HepG2 (cell line): ENCODE measurements around the gene KIF22. TPM values are rescaled to one million over a fixed set of nuclear protein-coding genes. Genes with fewer than 3 reads are reported as not detected.

Source experiments
- ISL2 ChIP-seq: sonication (generic); formaldehyde crosslinking; IDR thresholded peaks from 2 replicates; pipeline ENCODE4 v1.5.0; 2020; ENCODE audit warnings: missing genetic modification reagents
- KMT2A ChIP-seq: sonication (generic); formaldehyde crosslinking; IDR thresholded peaks from 2 replicates; pipeline ENCODE4 v1.4.0; 2020; ENCODE audit warnings: missing genetic modification reagents
- ZNF670 ChIP-seq: sonication (generic); formaldehyde crosslinking; IDR thresholded peaks from 2 replicates; pipeline ENCODE4 v1.8.0; 2022; ENCODE audit warnings: mild to moderate bottlenecking, missing genetic modification reagents, borderline replicate concordance
- polyA plus RNA-seq, 8 experiments: library from polyadenylated mRNA; depleted of rRNA in 3 of 8; stranded (reverse) in 7 of 8; unstranded in 1 of 8; fragments of >200 nt; fragmentation: Illumina TruSeq in 4 of 8; extraction: Trizol in 4 of 8; gene quantifications; 2 replicates each; pipeline versions ENCODE4 v1.2.1 to v1.2.3, GENCODE V29; 2011 to 2016; ENCODE audit warnings: low read depth in 4 of 8, missing spikeins in 1 of 8, mixed read lengths in 1 of 8; ENCODE audit not compliant: insufficient read depth in 1 of 8
- total RNA-seq, 5 experiments: library from RNA; depleted of rRNA; stranded (reverse); fragments of >200 nt; fragmentation: Illumina TruSeq; extraction: Trizol; gene quantifications; 2 replicates each; pipeline ENCODE4 v1.2.3, GENCODE V29; 2016; ENCODE audit warnings: low read depth in 1 of 5
- TF ChIP-seq, protein P1 (sequence below): sonication (generic); formaldehyde crosslinking; IDR thresholded peaks from 2 replicates; pipeline ENCODE4 v1.9.0; 2021; ENCODE audit warnings: missing genetic modification reagents, borderline replicate concordance
- TF ChIP-seq, protein P2 (sequence below): sonication (generic); formaldehyde crosslinking; IDR thresholded peaks from 2 replicates; pipeline ENCODE4 v1.4.0; 2020; ENCODE audit warnings: mild to moderate bottlenecking, missing genetic modification reagents
- TF ChIP-seq, protein P3 (sequence below): sonication (generic); formaldehyde crosslinking; IDR thresholded peaks from 2 replicates; pipeline ENCODE4 v1.8.0; 2022; ENCODE audit warnings: mild to moderate bottlenecking, missing genetic modification reagents, moderate library complexity
- TF ChIP-seq, protein P4 (sequence below): sonication (generic); formaldehyde crosslinking; IDR thresholded peaks from 2 replicates; pipeline ENCODE4 v1.8.0; 2022; ENCODE audit warnings: low read depth, missing genetic modification reagents
- TF ChIP-seq, protein P5 (sequence below): sonication (generic); formaldehyde crosslinking; conservative IDR thresholded peaks from 2 replicates; pipeline ENCODE4 v1.8.0; 2022; ENCODE audit warnings: low read depth, missing genetic modification reagents
- TF ChIP-seq, protein P6 (sequence below): sonication (generic); formaldehyde crosslinking; IDR thresholded peaks from 2 replicates; pipeline ENCODE4 v1.8.1; 2023; ENCODE audit warnings: mild to moderate bottlenecking, missing genetic modification reagents
- TF ChIP-seq, protein P7 (sequence below): sonication (generic); formaldehyde crosslinking; IDR thresholded peaks from one replicate; pipeline ENCODE4 v1.5.1; 2020; ENCODE audit warnings: mild to moderate bottlenecking, missing genetic modification reagents; ENCODE audit errors: not compliant biosample characterization

The KIF22 gene
- total and polyA plus RNA-seq, 2 of the 13 experiments (the other 11 are each of a cell fraction or from before 2014, with no cell fraction given) = 95.8 to 118 TPM

DNA sequence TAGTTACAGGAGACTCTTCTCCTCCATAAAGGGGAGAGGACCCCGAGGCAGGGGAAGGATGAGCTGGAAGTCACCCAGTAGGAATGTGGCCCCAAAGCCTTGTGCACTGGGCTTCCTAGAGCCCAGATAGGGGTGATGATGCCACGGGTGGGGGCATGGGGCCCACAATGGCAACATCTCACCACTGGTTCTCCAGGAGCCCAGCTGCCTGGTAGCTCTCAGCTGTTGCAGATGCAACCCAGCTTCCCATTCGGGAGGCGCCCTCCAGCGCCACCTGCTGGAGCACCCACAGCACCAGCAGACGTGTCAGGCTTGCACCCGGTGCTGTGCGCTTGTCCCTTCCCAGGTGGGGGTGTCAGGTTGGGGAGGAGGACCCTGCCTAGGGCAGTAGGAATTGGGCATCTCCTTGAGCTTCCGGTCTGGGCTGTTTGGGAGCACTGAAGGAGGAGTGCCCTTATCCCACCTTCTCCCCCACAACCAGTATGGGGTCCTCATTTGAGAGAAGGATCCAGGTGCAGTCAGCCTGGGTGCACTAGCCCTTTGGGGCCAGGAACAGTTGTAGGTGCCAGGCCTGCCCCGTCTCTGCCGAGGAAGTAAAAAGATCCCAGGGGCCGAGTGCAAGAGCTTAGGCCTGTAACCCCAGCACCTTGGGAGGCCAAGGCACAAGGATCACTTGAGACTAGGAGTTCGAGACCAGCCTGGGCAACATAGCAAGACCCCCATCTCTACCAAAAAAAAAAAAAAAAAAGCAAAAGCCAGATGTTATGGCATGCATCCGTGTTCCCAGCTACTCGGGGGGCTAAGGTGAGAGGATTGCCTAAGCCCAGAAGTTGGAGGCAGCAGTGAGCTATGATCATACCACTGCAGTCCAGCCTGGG is 58.1 kb downstream of the KIF22 start (continued):
- TF ChIP-seq, protein P1, sequence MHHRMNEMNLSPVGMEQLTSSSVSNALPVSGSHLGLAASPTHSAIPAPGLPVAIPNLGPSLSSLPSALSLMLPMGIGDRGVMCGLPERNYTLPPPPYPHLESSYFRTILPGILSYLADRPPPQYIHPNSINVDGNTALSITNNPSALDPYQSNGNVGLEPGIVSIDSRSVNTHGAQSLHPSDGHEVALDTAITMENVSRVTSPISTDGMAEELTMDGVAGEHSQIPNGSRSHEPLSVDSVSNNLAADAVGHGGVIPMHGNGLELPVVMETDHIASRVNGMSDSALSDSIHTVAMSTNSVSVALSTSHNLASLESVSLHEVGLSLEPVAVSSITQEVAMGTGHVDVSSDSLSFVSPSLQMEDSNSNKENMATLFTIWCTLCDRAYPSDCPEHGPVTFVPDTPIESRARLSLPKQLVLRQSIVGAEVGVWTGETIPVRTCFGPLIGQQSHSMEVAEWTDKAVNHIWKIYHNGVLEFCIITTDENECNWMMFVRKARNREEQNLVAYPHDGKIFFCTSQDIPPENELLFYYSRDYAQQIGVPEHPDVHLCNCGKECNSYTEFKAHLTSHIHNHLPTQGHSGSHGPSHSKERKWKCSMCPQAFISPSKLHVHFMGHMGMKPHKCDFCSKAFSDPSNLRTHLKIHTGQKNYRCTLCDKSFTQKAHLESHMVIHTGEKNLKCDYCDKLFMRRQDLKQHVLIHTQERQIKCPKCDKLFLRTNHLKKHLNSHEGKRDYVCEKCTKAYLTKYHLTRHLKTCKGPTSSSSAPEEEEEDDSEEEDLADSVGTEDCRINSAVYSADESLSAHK (CRISPR knock-in tag) = no peak
- no peak for TF ChIP-seq ZNF670
- TF ChIP-seq ISL2 (CRISPR knock-in tag) = no peak
- TF ChIP-seq, protein P2, sequence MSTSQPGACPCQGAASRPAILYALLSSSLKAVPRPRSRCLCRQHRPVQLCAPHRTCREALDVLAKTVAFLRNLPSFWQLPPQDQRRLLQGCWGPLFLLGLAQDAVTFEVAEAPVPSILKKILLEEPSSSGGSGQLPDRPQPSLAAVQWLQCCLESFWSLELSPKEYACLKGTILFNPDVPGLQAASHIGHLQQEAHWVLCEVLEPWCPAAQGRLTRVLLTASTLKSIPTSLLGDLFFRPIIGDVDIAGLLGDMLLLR (CRISPR knock-in tag) = no peak
- TF ChIP-seq, protein P3, sequence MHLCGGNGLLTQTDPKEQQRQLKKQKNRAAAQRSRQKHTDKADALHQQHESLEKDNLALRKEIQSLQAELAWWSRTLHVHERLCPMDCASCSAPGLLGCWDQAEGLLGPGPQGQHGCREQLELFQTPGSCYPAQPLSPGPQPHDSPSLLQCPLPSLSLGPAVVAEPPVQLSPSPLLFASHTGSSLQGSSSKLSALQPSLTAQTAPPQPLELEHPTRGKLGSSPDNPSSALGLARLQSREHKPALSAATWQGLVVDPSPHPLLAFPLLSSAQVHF (CRISPR knock-in tag) = no peak
- TF ChIP-seq, protein P4, sequence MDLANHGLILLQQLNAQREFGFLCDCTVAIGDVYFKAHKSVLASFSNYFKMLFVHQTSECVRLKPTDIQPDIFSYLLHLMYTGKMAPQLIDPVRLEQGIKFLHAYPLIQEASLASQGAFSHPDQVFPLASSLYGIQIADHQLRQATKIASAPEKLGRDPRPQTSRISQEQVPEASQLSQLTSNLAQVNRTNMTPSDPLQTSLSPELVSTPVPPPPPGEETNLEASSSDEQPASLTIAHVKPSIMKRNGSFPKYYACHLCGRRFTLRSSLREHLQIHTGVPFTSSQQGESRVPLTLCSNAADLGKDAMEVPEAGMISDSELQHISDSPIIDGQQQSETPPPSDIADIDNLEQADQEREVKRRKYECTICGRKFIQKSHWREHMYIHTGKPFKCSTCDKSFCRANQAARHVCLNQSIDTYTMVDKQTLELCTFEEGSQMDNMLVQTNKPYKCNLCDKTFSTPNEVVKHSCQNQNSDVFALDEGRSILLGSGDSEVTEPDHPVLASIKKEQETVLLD = no peak
- TF ChIP-seq KMT2A = no peak
- TF ChIP-seq, protein P5, sequence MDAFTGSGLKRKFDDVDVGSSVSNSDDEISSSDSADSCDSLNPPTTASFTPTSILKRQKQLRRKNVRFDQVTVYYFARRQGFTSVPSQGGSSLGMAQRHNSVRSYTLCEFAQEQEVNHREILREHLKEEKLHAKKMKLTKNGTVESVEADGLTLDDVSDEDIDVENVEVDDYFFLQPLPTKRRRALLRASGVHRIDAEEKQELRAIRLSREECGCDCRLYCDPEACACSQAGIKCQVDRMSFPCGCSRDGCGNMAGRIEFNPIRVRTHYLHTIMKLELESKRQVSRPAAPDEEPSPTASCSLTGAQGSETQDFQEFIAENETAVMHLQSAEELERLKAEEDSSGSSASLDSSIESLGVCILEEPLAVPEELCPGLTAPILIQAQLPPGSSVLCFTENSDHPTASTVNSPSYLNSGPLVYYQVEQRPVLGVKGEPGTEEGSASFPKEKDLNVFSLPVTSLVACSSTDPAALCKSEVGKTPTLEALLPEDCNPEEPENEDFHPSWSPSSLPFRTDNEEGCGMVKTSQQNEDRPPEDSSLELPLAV (CRISPR knock-in tag) = no peak
- TF ChIP-seq, protein P6, sequence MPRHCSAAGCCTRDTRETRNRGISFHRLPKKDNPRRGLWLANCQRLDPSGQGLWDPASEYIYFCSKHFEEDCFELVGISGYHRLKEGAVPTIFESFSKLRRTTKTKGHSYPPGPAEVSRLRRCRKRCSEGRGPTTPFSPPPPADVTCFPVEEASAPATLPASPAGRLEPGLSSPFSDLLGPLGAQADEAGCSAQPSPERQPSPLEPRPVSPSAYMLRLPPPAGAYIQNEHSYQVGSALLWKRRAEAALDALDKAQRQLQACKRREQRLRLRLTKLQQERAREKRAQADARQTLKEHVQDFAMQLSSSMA (CRISPR knock-in tag) = no peak
- TF ChIP-seq, protein P7, sequence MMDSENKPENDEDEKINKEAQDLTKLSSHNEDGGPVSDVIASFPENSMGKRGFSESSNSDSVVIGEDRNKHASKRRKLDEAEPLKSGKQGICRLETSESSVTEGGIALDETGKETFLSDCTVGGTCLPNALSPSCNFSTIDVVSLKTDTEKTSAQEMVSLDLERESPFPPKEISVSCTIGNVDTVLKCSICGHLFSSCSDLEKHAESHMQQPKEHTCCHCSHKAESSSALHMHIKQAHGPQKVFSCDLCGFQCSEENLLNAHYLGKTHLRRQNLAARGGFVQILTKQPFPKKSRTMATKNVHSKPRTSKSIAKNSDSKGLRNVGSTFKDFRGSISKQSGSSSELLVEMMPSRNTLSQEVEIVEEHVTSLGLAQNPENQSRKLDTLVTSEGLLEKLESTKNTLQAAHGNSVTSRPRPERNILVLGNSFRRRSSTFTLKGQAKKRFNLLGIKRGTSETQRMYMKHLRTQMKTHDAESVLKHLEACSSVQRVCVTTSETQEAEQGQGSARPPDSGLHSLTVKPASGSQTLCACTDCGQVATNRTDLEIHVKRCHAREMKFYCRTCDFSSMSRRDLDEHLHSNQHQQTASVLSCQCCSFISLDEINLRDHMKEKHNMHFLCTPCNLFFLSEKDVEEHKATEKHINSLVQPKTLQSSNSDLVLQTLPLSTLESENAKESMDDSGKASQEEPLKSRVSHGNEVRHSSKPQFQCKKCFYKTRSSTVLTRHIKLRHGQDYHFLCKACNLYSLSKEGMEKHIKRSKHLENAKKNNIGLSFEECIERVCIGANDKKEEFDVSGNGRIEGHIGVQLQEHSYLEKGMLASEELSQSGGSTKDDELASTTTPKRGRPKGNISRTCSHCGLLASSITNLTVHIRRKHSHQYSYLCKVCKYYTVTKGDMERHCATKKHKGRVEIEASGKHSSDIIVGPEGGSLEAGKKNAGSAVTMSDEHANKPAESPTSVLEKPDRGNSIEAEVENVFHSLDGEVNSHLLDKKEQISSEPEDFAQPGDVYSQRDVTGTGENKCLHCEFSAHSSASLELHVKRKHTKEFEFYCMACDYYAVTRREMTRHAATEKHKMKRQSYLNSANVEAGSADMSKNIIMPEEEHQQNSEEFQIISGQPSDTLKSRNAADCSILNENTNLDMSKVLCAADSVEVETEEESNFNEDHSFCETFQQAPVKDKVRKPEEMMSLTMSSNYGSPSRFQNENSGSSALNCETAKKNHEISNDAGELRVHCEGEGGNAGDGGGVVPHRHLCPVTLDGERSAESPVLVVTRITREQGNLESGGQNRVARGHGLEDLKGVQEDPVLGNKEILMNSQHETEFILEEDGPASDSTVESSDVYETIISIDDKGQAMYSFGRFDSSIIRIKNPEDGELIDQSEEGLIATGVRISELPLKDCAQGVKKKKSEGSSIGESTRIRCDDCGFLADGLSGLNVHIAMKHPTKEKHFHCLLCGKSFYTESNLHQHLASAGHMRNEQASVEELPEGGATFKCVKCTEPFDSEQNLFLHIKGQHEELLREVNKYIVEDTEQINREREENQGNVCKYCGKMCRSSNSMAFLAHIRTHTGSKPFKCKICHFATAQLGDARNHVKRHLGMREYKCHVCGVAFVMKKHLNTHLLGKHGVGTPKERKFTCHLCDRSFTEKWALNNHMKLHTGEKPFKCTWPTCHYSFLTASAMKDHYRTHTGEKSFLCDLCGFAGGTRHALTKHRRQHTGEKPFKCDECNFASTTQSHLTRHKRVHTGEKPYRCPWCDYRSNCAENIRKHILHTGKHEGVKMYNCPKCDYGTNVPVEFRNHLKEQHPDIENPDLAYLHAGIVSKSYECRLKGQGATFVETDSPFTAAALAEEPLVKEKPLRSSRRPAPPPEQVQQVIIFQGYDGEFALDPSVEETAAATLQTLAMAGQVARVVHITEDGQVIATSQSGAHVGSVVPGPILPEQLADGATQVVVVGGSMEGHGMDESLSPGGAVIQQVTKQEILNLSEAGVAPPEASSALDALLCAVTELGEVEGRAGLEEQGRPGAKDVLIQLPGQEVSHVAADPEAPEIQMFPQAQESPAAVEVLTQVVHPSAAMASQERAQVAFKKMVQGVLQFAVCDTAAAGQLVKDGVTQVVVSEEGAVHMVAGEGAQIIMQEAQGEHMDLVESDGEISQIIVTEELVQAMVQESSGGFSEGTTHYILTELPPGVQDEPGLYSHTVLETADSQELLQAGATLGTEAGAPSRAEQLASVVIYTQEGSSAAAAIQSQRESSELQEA = no peak
